Measurements from ENCODE around the gene RYR3.

RYR3 gene

GRCh38 chr15:33320017-33320416 lies 9.2 kb downstream of the RYR3 start:
- DNase-seq (ENCODE audit: low read depth, low spot score): no peak

DNA sequence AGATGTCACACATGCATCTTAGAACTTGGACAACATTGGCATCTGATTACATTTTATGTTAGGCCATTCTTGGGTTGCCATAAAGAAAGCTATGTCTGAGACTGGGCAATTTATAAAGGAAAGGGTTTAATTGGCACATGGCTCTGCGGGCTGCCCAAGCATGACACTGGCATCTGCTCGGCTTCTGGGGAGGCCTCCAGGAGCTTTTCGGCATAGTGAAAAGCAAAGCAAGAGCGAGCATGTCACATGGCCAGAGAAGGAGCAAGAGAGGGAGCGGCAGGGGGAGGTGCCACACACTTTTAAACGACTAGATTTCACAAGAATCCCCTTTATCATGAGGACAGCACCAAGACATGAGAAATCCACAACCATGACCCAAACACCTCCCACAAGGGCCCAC lies 11.3 kb downstream of the RYR3 start:
- no peak for DNase-seq (ENCODE audit: low read depth, low spot score)

DNA sequence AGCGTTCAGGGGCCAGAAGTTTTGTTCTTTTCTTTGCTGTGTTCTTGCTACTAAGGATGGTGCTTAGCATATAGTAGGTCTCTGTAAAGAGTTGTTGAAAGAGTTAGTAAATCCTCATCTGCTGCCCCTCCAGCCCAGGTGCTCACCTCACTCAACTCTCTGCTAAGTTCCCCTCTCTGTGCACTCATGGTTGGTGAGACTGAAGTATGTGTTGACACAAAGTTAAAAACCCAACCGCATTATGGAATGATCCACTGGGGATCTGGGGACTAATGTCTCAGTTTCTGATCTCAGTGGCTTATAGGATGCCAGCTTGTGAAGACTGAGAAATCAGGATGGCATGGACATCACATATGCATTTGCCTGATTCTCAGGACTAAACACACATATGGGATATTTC lies 13.8 kb downstream of the RYR3 start:
- DNase-seq (ENCODE audit: low read depth, low spot score): no peak

GRCh38 chr15:33326908-33327307 lies 16.1 kb downstream of the RYR3 start:
- DNase-seq (ENCODE audit: low read depth, low spot score): no peak

DNA sequence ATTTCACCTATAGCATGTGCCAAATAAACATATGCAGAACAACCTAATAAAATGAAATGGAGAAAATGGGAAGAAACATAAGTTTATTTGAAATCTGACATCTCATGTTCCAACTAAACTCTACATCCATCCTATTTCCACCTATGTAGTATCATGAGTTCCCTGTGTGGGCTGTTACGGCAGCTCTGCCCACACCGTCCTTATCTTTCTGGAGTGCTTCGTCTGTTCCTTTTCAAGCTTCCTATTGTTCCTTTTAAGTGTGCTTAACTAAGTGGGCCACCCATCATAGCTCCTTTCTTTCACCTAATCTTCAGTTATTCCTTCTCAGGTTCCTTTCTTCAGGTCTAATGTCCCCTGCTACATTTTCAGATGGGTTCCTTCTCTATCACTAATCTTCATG lies 17.3 kb downstream of the RYR3 start:
- no peak for DNase-seq (ENCODE audit: low read depth, low spot score)

- DNase-seq (ENCODE audit: low read depth, low spot score): no peak
Observed at GRCh38 chr15:33329457-33329856, 18.7 kb downstream of the RYR3 start.

GRCh38 chr15:33330931-33331330 lies 20.2 kb downstream of the RYR3 start:
- DNase-seq (ENCODE audit: low read depth, low spot score): no peak

DNA sequence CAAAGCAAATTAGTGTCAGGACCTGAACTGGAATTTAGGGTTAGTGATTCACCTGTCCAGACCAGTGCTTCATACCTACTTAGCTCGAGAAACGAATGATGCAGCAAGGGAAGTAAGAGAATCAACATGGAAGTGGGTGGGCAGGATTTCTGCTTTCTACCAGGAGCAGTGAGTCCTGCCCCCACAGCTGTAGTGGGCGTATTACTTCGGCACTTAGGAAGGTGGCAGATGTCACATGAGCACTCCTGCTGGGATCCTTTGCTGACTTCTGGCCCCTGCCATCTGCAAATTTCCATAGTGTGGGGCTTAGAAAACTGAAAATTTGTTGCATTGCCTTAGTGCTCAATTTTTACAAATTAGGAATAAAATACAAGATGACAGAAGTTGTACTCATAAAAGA lies 31.2 kb downstream of the RYR3 start:
- no peak for DNase-seq (ENCODE audit: low read depth, low spot score)

- DNase-seq (ENCODE audit: low read depth, low spot score): no peak
Observed at GRCh38 chr15:33343275-33343674, 32.5 kb downstream of the RYR3 start.

DNA sequence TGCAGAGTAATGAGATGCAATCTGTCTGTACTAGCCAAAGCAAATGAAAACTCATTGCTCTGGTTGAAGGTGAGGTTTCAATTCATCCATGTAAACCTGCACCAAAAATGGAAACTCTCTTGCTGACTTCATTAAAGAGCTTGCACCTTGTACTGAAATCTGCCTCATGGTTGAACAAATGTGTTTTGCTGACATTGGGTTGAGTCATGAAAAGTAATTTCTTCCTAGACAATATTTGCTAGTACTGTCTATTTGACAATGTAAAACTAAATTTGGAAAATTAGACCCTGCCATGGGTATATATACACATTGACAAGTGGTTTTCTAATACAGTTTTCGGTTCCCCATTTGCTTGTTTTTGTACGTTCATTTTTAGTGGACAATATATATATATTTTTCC lies 33.3 kb downstream of the RYR3 start:
- DNase-seq (ENCODE audit: low read depth, low spot score): no peak

- no peak for DNase-seq (ENCODE audit: low read depth, low spot score)
Observed at GRCh38 chr15:33344530-33344929, 33.8 kb downstream of the RYR3 start.

- DNase-seq (ENCODE audit: low read depth, low spot score): no peak
Observed at GRCh38 chr15:33354411-33354810, 43.6 kb downstream of the RYR3 start.

GRCh38 chr15:33357845-33358244 lies 47.1 kb downstream of the RYR3 start:
- no peak for DNase-seq (ENCODE audit: low read depth, low spot score)

DNA sequence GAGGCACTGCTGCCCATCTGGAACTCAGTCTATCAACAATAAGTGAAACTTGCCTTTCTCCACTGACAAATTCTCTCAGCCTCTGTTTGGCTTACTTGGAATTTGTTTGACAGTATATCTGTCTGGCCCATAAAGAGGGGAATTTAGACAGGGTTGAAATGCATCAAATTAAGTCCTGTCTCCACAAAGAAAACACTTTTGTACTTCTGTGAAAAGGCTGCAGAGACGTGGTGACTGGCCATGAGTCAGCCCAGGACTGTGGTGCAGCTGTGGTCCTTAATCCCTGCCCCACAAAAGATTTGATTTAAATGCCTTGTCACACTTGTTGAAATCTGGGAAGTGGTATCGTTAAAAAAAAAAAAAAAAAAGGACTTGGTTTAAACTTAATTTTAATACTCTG lies 47.5 kb downstream of the RYR3 start:
- DNase-seq (ENCODE audit: low read depth, low spot score): no peak

DNA sequence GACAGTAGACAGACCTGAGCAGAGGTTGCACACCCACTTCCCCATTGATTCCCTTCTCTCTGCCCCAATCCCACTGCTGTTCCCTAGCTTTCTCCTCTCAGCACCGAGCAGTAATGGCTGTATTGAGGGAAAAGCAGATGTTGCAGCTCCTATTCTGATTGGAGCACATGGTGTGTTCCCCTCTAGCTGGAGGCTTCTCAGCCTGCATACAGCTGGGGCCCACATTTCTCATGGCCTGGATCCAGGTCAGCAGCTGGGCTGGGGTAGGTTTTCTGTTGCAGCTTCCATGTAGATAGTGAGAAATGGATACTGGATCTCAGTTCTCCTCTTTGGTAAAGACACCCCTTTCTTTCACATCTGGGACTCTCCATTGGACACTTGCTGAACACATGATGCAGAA lies 50.1 kb downstream of the RYR3 start:
- DNase-seq (ENCODE audit: low read depth, low spot score): no peak

DNA sequence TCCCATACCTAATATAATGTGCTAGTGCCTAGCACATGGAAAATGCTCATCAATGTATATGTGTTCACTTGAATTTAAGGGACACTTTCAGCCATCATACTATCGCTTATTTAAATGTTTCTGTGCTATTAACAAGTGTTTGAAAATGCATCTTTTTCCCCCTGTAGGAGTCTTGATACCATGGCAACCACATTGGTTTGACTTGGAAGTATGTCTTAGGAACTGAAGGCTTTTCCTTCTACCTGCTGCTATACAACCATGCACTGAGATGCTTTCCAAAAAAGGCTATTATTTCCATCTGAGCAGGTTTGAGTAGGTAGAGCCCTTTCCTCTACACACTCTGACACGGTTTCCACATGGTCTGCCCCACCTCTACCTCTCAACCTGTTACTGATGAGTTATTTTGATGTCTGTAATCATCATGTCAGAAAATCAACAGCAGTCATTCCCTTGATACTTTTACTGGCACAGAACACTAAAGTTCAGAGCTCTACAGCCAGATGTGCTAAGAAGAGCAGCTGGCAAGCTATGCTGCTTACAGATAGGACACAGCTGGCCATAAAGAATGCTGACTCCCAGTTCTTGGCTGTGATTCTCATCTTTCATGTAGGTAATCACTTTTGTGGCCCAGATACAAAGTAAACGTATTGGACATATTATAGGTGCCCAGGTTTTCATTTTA lies 59.3 kb downstream of the RYR3 start:
- no peak for DNase-seq (ENCODE audit: low read depth, low spot score)

GRCh38 chr15:33370623-33371020 lies 59.9 kb downstream of the RYR3 start:
- no peak for DNase-seq (ENCODE audit: low read depth, low spot score)

GRCh38 chr15:33371159-33371558 lies 60.4 kb downstream of the RYR3 start:
- no peak for DNase-seq (ENCODE audit: low read depth, low spot score)

DNA sequence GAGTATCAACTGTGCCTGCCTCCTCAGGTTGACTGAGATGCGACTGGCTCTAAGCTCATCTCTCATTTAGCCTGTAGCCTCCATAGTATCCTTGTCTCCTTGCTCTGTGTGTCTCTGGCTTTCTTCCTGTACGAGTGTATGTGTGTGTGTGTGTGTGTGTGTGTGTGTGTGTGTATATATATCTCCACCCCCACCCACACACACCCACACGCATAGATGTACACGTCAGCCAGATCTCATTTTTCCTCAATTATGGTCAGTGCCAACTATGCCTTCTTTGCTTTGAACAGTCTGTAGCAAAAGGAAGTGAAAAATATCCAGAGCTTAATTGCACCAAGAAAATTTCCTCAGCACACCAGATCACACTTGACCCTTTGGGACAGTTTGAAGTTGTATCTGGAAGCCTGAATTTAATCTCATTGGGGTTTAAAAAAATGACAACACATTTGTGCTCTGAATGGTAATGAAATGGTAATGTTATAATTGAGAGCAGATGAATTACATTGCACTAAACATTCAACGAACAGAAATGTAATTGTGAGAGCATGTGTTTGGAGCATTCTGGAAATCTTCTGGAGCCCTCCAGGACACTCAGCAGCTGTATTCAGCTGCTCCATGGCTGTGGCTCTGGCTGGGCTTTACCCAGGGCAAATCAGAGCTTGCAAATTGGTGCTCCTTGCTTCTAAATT lies 63.6 kb downstream of the RYR3 start:
- DNase-seq (ENCODE audit: low read depth, low spot score): no peak

DNA sequence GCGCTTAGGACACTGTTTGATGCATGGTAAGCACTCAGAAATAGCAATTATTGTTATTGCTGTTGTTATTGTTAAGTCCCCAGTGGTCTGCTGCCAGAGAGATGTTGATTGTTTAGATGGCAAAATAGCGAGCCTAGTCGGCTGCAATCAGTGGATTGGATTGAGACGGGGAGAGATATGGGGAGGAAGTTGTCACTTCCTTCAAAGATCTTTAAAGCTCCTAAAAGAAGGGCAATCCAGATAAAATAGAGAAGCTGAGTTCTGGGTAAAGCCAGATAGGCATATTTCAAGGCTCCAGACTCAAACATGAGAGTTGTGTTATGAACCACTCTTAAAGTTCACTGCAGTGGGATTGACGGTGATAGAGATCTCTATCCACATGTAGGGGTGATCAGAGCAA lies 64.5 kb downstream of the RYR3 start:
- DNase-seq (ENCODE audit: low read depth, low spot score): no peak

DNA sequence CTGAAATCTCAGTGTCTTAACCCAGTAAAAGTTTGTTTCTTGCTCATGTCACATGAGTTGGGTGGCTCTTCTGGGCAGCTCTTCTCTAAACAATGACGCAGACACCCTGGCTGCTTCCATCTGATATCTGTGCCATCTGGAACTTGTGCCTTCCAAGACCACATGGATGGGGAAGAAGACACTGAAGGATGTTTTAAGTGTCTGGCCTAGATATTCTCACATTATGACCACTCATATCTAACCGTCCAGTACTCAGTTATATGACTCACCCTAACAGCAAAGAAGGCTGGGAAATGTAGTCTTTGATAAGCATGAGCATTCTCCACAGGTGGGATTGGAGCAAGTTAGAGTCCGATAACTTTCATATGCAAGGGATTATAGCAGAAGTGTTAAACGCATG lies 66.4 kb downstream of the RYR3 start:
- DNase-seq (ENCODE audit: low read depth, low spot score): no peak

DNA sequence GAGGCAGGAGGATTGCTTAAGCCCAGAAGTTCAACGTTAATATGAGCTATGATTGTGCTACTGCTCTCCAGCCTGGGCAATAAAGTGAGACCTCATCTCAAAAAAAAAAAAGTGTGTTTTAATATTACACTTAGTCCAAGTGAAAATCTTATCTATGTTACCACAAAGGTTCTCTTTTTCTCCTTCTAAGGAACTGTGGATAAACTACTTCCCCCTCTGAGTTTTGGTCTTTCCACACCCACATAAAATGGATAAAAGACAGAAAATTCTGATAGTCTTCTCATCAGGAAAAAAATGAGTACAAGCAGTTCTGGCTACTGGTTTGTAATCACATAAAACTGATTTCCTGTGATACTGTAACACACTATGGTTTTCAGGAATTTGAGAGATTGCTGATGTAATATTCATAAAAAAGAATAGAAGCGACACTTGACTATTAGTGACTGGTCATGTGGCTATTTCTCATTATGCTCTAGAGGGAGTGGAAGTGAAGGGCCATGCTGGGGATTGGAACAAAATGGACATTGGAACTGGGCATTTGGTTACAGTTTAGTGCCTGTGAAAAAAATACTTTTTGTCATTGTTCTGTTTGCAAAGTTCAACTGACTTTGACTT lies 68.2 kb downstream of the RYR3 start:
- DNase-seq (ENCODE audit: low read depth, low spot score): no peak

DNA sequence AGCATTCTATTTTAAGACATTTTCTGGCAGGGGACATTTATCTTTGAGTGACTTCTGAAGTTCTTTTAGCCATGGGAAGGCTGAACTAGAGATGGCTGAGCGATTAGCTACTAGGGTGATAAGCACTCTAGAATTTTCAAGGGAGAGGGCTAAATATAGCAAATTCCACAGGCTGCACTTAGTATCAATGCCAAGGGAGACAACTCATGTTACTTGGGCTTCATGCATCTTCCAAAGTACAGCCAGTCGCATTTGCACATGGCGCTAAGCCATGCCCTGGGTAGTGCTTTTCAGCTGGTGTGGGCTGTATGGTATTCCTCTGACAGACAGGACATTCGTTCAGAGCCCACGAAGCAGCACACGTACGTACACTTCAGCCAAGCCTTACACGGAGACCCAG lies 69.6 kb downstream of the RYR3 start:
- no peak for DNase-seq (ENCODE audit: low read depth, low spot score)

All from smooth muscle cell of the brain vasculature (primary cell).